ENCODE data around the gene SPACDR.

The SPACDR gene

GRCh38 chr7:100413889-100414288 lies 50.2 kb downstream of the SPACDR start:
- Histone ChIP-seq H3K9ac (ENCODE audit: low read length) (no peak overlapping the region), H3K4me1 (ENCODE audit: control insufficient read depth, low read depth, low read length) (no peaks in the 10 kb centered on the region), H3K4me3 (ENCODE audit: low read length) (no peak overlapping the region), H3K27ac (ENCODE audit: low read length) (no peak overlapping the region), H3K27me3 (ENCODE audit: control insufficient read depth, insufficient read depth, low read length) (no peaks in the 10 kb centered on the region), H3K36me3 (ENCODE audit: control insufficient read depth, low read depth, low read length) (no peaks in the 10 kb centered on the region), H3K9me3 (ENCODE audit: control insufficient read depth, low read depth, low read length) (no peaks in the 10 kb centered on the region)

- H3K36me3 ChIP-seq (ENCODE audit: control insufficient read depth, low read depth, low read length), result no peaks in the 10 kb centered on the region
- no peak overlapping the region for H3K27ac ChIP-seq (ENCODE audit: low read length)
- no peaks in the 10 kb centered on the region for H3K4me1 ChIP-seq (ENCODE audit: control insufficient read depth, low read depth, low read length)
- H3K9ac ChIP-seq (ENCODE audit: low read length), result no peak overlapping the region
- no peak overlapping the region for H3K4me3 ChIP-seq (ENCODE audit: low read length)
- no peaks in the 10 kb centered on the region for H3K27me3 ChIP-seq (ENCODE audit: control insufficient read depth, insufficient read depth, low read length)
- H3K9me3 ChIP-seq (ENCODE audit: control insufficient read depth, low read depth, low read length), result no peaks in the 10 kb centered on the region
Observed at GRCh38 chr7:100413346-100413745, 50.7 kb downstream of the SPACDR start.

- Histone ChIP-seq H3K27me3 (ENCODE audit: control insufficient read depth, insufficient read depth, low read length) (no peaks in the 10 kb centered on the region), H3K27ac (ENCODE audit: low read length) (no peak overlapping the region), H3K4me1 (ENCODE audit: control insufficient read depth, low read depth, low read length) (no peaks in the 10 kb centered on the region), H3K9me3 (ENCODE audit: control insufficient read depth, low read depth, low read length) (no peaks in the 10 kb centered on the region), H3K36me3 (ENCODE audit: control insufficient read depth, low read depth, low read length) (no peaks in the 10 kb centered on the region), H3K4me3 (ENCODE audit: low read length) (no peak overlapping the region), H3K9ac (ENCODE audit: low read length) (no peak overlapping the region)
Observed at GRCh38 chr7:100411101-100411500, 53.0 kb downstream of the SPACDR start.

GRCh38 chr7:100407285-100408180 lies 56.5 kb downstream of the SPACDR start:
- H3K27ac ChIP-seq (ENCODE audit: low read length), result no peak overlapping the region
- H3K36me3 ChIP-seq (ENCODE audit: control insufficient read depth, low read depth, low read length), result no peaks in the 10 kb centered on the region
- no peaks in the 10 kb centered on the region for H3K9me3 ChIP-seq (ENCODE audit: control insufficient read depth, low read depth, low read length)
- H3K27me3 ChIP-seq (ENCODE audit: control insufficient read depth, insufficient read depth, low read length), result no peaks in the 10 kb centered on the region
- no peak overlapping the region for H3K4me3 ChIP-seq (ENCODE audit: low read length)
- H3K9ac ChIP-seq (ENCODE audit: low read length), result no peak overlapping the region
- H3K4me1 ChIP-seq (ENCODE audit: control insufficient read depth, low read depth, low read length), result no peaks in the 10 kb centered on the region

GRCh38 chr7:100406767-100407166 lies 57.3 kb downstream of the SPACDR start:
- Histone ChIP-seq H3K4me3 (ENCODE audit: low read length) (no peak overlapping the region), H3K9me3 (ENCODE audit: control insufficient read depth, low read depth, low read length) (no peaks in the 10 kb centered on the region), H3K27me3 (ENCODE audit: control insufficient read depth, insufficient read depth, low read length) (no peaks in the 10 kb centered on the region), H3K4me1 (ENCODE audit: control insufficient read depth, low read depth, low read length) (no peaks in the 10 kb centered on the region), H3K9ac (ENCODE audit: low read length) (no peak overlapping the region), H3K27ac (ENCODE audit: low read length) (no peak overlapping the region), H3K36me3 (ENCODE audit: control insufficient read depth, low read depth, low read length) (no peaks in the 10 kb centered on the region)

Data from iPS-18a (cell line).